Tibial artery (tissue), 4 donors: Measurements from ENCODE around the gene LHPP.
"Not testable (repeated sequence)": the region's sequence is repeated elsewhere in the genome, so short reads cannot be mapped to it uniquely, and the experiment has no call there.

ENCODE experiments used
- DNase-seq, 2 donors: peaks; one replicate each; pipeline ENCODE4 v3.0.0-alpha.2; 2019
- H3K27ac ChIP-seq, 2 donors: fragments of 200-600 bp; sonication (generic) in 1 of 2; 1 replicate in 1 of 2; 2 replicates in 1 of 2; pipeline ENCODE4 v1.5.1; 2018 to 2019; ENCODE audit warnings: mild to moderate bottlenecking in 1 of 2
- H3K27me3 ChIP-seq, 2 donors: fragments of 200-600 bp; sonication (generic) in 1 of 2; one replicate each; pipeline versions ENCODE4 v1.5.1 to v1.6.0; 2016 to 2019
- H3K36me3 ChIP-seq, 3 donors: fragments of 200-600 bp; sonication (generic) in 2 of 3; one replicate each; pipeline ENCODE4 v1.5.1; 2016 to 2019; ENCODE audit warnings: mild to moderate bottlenecking in 2 of 3
- H3K4me1 ChIP-seq, 4 donors: fragments of 200-600 bp; sonication (generic) in 2 of 4; 1 replicate in 3 of 4; 2 replicates in 1 of 4; pipeline ENCODE4 v1.5.1; 2016 to 2019
- H3K4me3 ChIP-seq, 2 donors: fragments of 200-600 bp; sonication (generic) in 1 of 2; 1 replicate in 1 of 2; 2 replicates in 1 of 2; pipeline ENCODE4 v1.5.1; 2018 to 2019; ENCODE audit warnings: mild to moderate bottlenecking in 2 of 2
- H3K9me3 ChIP-seq, 3 donors: fragments of 200-600 bp; sonication (generic) in 1 of 3; one replicate each; pipeline ENCODE4 v1.5.1; 2016 to 2019
- intact Hi-C: fragments of 100-400 bp; cut with DNase I; formaldehyde crosslinking; loops from one replicate; pipeline ENCODE4 v1.15.0; 2023; ENCODE audit warnings: low total_unique reads
- TF ChIP-seq, protein P1 (sequence below), 2 experiments: fragments of 200-600 bp in 1 of 2; fragments of 450-650 bp in 1 of 2; IDR thresholded peaks; one replicate each; pipeline ENCODE4 v1.5.1; 2017 to 2019; ENCODE audit warnings: antibody characterized with exemption in 2 of 2, mild to moderate bottlenecking in 1 of 2, moderate library complexity in 1 of 2

LHPP gene

DNA sequence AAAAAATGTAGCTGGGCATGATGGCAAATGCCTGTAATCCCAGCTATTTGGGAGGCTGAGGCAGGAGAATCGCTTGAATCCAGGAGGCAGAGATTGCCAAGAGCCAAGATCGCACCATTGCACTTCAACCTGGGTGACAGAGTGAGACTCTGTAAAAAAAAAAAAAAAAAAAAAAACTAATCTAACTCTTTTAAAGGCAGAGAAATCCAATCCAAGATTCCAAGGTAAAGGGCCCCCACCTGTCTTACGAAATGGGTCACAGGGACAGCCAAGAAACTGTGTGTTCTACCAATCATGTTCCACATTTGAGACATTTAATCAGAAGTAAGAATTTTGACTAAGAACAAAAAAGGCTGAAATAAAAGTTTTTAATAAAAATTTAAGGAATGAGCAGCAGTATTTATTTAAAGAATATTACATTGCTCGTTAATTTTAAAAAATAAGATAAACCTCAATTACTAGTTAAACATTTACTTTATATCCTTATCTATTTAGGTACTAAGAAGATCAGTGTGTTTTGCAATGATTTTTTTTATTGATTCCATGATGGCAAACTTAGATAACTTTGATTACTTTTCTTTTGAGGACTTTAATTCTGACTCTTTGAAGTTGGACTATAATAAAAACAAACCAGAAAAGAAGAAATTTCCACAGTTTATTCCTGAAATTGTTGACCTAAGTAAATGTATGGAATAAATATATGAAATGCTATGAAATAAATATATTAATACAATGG is 36.2 kb upstream of the LHPP start:
- Histone ChIP-seq H3K36me3 (no peaks in the 10 kb centered on the region), H3K4me1 (no peaks in the 10 kb centered on the region), H3K9me3 (no peaks in the 10 kb centered on the region), H3K4me3 (no peak overlapping the region), H3K27me3 (peaks cover 0 to 36% of the 10 kb centered on the region in 2 donors), H3K27ac (no peak overlapping the region)
- DNase-seq = no peak
- intact Hi-C loops = no loop called here
- TF ChIP-seq, protein P1, sequence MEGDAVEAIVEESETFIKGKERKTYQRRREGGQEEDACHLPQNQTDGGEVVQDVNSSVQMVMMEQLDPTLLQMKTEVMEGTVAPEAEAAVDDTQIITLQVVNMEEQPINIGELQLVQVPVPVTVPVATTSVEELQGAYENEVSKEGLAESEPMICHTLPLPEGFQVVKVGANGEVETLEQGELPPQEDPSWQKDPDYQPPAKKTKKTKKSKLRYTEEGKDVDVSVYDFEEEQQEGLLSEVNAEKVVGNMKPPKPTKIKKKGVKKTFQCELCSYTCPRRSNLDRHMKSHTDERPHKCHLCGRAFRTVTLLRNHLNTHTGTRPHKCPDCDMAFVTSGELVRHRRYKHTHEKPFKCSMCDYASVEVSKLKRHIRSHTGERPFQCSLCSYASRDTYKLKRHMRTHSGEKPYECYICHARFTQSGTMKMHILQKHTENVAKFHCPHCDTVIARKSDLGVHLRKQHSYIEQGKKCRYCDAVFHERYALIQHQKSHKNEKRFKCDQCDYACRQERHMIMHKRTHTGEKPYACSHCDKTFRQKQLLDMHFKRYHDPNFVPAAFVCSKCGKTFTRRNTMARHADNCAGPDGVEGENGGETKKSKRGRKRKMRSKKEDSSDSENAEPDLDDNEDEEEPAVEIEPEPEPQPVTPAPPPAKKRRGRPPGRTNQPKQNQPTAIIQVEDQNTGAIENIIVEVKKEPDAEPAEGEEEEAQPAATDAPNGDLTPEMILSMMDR (IDR thresholded peaks at IDR 0.05) = no peak

DNA sequence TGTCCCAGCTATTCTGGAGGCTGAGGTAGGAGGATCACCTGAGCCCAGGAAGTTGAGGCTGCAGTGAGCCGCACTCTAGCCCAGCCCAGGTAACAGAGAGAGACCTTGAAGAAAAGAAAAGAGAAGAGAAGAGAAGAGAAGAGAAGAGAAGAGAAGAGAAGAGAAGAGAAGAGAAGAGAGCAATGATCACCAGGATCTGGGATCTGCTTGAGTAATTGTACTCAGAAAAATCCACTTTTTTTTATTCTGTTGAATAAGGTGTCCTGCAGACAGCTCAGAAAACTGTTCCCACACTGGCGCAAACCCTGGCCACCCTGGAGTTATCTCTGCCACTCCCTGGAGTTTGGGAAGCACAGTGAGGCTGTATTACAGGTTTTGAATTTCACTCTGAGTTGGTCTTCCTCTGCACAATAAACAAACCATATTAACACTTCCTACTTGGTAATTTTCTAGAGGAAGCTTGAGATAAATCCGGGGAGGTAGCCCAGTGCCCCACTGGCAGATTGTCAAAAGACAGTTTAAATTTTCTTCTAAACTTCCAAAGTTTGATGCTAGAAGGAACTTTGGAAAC is 33.3 kb upstream of the LHPP start:
- Histone ChIP-seq H3K27ac (no peak overlapping the region), H3K9me3 (no peaks in the 10 kb centered on the region), H3K4me3 (no peak overlapping the region), H3K36me3 (no peaks in the 10 kb centered on the region), H3K4me1 (no peaks in the 10 kb centered on the region), H3K27me3 (peaks cover 0 to 23% of the 10 kb centered on the region in 2 donors)
- intact Hi-C loops = no loop called here
- TF ChIP-seq, protein P1 (IDR thresholded peaks at IDR 0.05) = no peak
- DNase-seq = no peak

DNA sequence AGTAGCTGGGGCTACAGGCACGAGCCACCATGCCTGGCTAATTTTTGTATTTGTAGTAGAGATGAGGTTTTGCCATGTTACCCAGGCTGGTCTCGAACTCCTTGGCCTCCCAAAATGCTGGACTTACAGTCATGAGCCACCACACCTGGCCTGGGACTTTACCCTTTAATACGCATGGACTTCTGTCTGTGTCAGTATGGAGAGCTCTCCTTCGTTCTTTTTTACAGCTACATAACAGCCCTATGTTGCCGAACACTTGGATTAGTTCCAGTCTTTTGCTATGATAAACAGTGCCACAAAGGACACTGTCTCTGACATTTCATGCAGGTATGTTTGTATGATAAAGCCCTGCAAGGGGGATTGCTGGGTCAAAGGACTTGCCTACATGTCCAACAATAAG is 32.0 kb upstream of the LHPP start:
- intact Hi-C loops = no loop called here
- Histone ChIP-seq H3K4me3 (no peak overlapping the region), H3K36me3 (no peaks in the 10 kb centered on the region), H3K27me3 (peaks cover 0 to 20% of the 10 kb centered on the region in 2 donors), H3K4me1 (no peaks in the 10 kb centered on the region), H3K27ac (no peak overlapping the region), H3K9me3 (no peaks in the 10 kb centered on the region)
- TF ChIP-seq, protein P1 (IDR thresholded peaks at IDR 0.05) = no peak
- no peak for DNase-seq

DNA sequence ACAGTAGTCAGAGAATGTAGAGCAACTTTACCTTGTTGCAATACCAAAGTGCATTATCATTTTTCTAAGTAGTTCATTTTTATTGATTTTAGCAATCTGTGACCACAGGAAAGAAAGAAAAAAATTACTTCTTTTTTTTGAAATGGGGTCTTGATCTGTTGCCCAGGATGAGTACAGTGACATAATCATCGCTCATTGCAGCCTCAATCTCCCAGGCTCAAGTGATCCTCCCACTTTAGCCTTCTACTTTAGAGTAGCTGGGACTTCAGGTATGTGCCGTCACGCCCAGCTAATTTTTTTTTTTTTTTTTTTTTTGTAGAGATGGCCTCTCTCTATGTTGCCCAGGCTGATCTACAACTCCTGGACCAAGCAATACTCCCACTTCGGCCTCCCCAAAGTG is 31.5 kb upstream of the LHPP start:
- Histone ChIP-seq H3K27ac (no peak overlapping the region), H3K27me3 (peaks cover 0 to 20% of the 10 kb centered on the region in 2 donors), H3K4me3 (no peak overlapping the region), H3K36me3 (no peaks in the 10 kb centered on the region), H3K4me1 (no peaks in the 10 kb centered on the region), H3K9me3 (no peaks in the 10 kb centered on the region)
- DNase-seq = no peak
- intact Hi-C loops = no loop called here
- TF ChIP-seq, protein P1 (IDR thresholded peaks at IDR 0.05) = no peak

DNA sequence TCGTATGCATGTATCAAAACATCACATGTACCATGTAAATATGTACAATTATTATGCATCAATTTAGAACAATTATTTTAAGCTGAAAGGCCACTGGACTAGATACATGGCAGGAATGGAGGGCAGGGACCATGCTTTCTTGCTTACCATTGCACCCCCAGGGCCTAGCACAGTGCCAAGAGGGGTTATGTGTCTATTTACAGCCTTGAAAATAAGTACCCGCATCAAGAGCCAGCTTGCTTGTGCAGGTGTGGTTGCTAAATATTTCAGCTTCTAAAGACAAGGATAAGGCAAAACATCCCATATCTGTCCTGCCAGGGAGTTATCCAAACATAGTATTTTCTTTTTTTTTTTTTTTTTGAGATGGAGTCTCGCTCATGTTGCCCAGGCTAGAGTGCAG is 28.2 kb upstream of the LHPP start:
- H3K4me1 ChIP-seq = no peaks in the 10 kb centered on the region
- no peak overlapping the region for H3K4me3 ChIP-seq
- no peak for DNase-seq
- no peaks in the 10 kb centered on the region for H3K9me3 ChIP-seq
- peaks cover 0 to 10% of the 10 kb centered on the region in 2 donors for H3K27me3 ChIP-seq
- intact Hi-C loops = no loop called here
- TF ChIP-seq, protein P1 (IDR thresholded peaks at IDR 0.05) = no peak
- H3K36me3 ChIP-seq = no peaks in the 10 kb centered on the region
- no peak overlapping the region for H3K27ac ChIP-seq

DNA sequence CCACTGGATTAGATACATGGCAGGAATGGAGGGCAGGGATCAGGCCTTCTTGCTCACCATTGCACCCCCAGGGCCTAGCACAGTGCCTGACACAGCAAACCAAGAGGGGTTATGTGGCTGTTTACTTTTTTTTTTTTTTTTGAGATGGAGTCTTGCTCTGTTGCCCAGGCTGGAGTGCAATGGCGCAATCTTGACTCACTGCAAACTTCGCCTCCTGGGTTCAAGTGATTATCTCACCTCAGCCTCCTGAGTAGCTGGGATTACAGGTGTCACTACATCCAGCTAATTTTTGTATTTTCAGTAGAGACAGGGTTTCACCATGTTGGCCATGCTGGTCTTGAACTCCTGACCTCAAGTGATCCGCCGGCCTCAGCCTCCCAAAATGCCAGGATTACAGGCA is 25.9 kb upstream of the LHPP start:
- intact Hi-C loops, H3K27me3 ChIP-seq, H3K4me1 ChIP-seq, DNase-seq, H3K4me3 ChIP-seq, H3K27ac ChIP-seq, H3K36me3 ChIP-seq, H3K9me3 ChIP-seq: not testable (repeated sequence)
